ENCODE measurements around the gene LRSAM1. TPM values are rescaled to one million over a fixed set of nuclear protein-coding genes. Genes with fewer than 3 reads are reported as not detected.

LRSAM1 gene
- total RNA-seq: 10 to 100 TPM; 20.5 to 22.0 TPM
- polyA plus RNA-seq (ENCODE audit: insufficient read depth, low read depth, low replicate concordance): 9.9 TPM
- long read RNA-seq, donor 1: 0 reads
- long read RNA-seq, donor 2: 0 reads

DNA sequence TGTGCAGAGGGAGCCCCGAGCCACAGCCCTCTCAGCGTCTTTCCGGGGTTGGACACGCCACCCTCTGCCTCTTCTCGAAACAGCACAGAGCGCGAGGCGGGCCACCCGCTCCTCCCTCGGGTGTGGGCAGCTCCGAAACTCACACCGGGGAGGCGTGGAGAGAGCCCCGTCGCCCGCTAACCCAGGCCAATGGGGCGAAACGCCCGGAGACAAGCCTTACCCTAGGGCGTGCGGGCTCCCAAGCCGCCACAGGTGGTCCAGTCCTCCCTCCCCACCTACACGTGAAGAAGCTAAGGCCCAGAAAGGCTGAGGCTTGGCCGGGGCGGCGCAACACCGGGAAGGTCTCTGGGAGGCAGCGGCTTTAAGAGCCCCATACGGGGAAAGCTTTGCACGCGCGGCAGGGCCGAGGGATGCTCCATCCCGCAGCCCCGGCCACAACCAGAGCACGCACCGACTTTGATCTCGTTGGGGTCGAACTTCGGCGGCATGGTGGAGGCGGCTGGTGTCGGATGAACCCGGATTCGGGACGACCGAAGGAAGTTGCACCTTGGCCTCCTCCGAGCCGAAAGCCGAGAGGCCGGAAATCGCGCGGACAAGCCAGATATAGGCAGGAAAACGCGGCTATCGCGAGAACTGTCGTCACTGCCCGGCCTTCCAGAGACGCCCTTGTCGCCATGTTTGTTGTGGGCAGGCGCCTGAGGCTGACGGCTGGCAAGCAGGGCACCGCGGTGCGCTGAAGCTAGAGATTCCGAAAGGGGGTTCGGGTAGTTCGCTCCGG, at the start of gene LRSAM1, which contains the start of gene RPL12:
Gene LRSAM1, plus strand, starts transcription at position 681 of the 778 bp plus-strand sequence. CDS start 3,018 bp downstream, outside the sequence.
Gene RPL12, minus strand, starts transcription at position 577 of the 778 bp plus-strand sequence. Its CDS starts 89 bp downstream, at position 488.
- peaks cover 20% of the 10 kb centered on the region for H3K4me1 ChIP-seq
- WGBS, 2 donors: 0 to 1% methylated on average over 35 to 67 of the region's 71 CpGs
- intact Hi-C loops (cut with DNase I; ENCODE audit: low total_unique reads): no loop called here
- H3K27ac ChIP-seq: peak within 1 kb of the TSS; percentile 92 to 96
- H3K27me3 ChIP-seq: no peaks in the 10 kb centered on the region
- H3K9me3 ChIP-seq: no peaks in the 10 kb centered on the region
- H3K36me3 ChIP-seq (ENCODE audit: low read depth, missing control alignments): no peaks in the 10 kb centered on the region
- peak within 1 kb of the TSS; percentile 96 to 97 for H3K4me3 ChIP-seq
- TF ChIP-seq, protein P1, sequence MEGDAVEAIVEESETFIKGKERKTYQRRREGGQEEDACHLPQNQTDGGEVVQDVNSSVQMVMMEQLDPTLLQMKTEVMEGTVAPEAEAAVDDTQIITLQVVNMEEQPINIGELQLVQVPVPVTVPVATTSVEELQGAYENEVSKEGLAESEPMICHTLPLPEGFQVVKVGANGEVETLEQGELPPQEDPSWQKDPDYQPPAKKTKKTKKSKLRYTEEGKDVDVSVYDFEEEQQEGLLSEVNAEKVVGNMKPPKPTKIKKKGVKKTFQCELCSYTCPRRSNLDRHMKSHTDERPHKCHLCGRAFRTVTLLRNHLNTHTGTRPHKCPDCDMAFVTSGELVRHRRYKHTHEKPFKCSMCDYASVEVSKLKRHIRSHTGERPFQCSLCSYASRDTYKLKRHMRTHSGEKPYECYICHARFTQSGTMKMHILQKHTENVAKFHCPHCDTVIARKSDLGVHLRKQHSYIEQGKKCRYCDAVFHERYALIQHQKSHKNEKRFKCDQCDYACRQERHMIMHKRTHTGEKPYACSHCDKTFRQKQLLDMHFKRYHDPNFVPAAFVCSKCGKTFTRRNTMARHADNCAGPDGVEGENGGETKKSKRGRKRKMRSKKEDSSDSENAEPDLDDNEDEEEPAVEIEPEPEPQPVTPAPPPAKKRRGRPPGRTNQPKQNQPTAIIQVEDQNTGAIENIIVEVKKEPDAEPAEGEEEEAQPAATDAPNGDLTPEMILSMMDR (IDR thresholded peaks at IDR 0.05): peak in 1 of 3 experiments; percentile 7
- peak; percentile 95 for TF ChIP-seq POLR2A (IDR thresholded peaks at IDR 0.05)
- peak; percentile 98 for DNase-seq

DNA sequence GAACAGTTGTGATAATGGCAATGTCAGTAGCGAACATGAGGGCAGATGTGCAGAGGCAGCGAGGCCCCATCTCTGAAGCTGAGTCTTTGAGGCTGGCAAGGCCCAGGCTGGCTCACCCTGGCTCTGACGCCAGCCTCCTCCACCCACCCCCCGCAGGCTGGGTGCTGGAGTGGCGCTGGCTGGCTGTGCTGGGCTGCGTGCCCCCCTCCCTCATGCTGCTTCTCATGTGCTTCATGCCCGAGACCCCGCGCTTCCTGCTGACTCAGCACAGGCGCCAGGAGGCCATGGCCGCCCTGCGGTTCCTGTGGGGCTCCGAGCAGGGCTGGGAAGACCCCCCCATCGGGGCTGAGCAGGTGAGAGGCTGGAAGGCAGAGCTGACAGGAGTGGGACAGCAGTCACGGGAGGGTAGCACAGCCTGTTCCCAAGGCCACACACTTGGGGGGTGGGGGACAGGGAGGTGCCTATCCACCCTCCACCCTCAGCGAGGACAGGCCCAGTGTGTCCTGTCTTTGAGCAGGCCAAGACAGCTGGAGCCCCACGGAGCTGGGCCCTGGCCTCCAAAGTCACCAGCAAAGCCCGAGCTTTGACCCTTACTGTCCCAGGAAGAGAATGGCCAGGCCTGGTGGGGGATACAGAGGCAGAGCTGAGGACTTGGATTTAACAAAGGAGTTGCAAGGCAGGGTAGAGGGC, 48.8 kb upstream of the LRSAM1 start:
- intact Hi-C loops (cut with DNase I; ENCODE audit: low total_unique reads): no loop called here
- Histone ChIP-seq H3K4me3 (no peak overlapping the region), H3K36me3 (ENCODE audit: low read depth, missing control alignments) (no peaks in the 10 kb centered on the region), H3K27me3 (no peaks in the 10 kb centered on the region), H3K27ac (no peak overlapping the region), H3K9me3 (no peaks in the 10 kb centered on the region), H3K4me1 (peaks cover 10% of the 10 kb centered on the region)
- WGBS, 2 donors: 78 to 87% methylated on average over 11 to 16 of the region's 18 CpGs
- TF ChIP-seq, protein P1 (IDR thresholded peaks at IDR 0.05): no peak
- TF ChIP-seq POLR2A (IDR thresholded peaks at IDR 0.05): no peak
- no peak for DNase-seq

DNA sequence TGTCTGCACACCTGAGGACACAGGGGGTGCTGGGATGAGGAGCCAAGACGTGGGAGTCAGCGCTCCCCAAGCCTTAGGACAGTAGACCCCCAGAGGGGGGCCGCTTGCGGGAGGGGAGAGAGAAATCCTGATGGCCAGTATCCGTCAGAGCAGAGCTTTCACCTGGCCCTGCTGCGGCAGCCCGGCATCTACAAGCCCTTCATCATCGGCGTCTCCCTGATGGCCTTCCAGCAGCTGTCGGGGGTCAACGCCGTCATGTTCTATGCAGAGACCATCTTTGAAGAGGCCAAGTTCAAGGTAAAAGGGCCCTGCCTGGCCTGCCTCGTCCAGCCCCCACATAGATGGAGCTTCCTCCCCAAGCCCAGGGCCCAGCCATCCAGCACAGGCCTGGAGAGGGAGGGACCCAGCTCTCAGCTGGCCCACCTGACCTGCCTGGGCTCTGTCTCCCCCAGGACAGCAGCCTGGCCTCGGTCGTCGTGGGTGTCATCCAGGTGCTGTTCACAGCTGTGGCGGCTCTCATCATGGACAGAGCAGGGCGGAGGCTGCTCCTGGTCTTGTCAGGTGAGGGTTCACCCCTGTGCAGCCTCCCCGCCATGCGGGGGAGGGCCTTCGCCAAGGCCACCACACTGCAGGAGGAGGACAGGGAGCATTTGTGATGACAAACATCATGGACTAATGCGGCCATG, 47.7 kb upstream of the LRSAM1 start:
- intact Hi-C loops (cut with DNase I; ENCODE audit: low total_unique reads): no loop called here

DNA sequence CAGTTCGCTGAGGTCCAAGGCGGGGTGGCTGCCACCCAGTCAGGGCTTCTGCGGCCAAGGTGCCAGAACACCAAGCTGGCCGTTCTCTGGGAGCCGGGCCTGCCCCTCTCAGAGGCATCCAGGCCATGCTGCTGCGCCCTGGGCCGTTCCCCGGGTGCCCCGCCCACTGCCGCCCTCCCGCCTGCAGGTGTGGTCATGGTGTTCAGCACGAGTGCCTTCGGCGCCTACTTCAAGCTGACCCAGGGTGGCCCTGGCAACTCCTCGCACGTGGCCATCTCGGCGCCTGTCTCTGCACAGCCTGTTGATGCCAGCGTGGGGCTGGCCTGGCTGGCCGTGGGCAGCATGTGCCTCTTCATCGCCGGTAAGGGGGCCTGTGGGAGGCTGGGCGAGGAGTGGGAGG, 46.7 kb upstream of the LRSAM1 start:
- no peak for DNase-seq
- H3K27ac ChIP-seq: no peak overlapping the region
- no peaks in the 10 kb centered on the region for H3K27me3 ChIP-seq
- intact Hi-C loops (cut with DNase I; ENCODE audit: low total_unique reads): no loop called here
- no peak overlapping the region for H3K4me3 ChIP-seq
- H3K4me1 ChIP-seq: no peaks in the 10 kb centered on the region
- H3K36me3 ChIP-seq (ENCODE audit: low read depth, missing control alignments): no peaks in the 10 kb centered on the region
- H3K9me3 ChIP-seq: no peaks in the 10 kb centered on the region
- no peak for TF ChIP-seq POLR2A (IDR thresholded peaks at IDR 0.05)
- TF ChIP-seq, protein P1 (IDR thresholded peaks at IDR 0.05): no peak
- 92% methylated on average over 5 to 23 of the region's 23 CpGs for WGBS, 2 donors

More for the DNA sequence above, 47.7 kb upstream of the LRSAM1 start:
- H3K4me3 ChIP-seq: no peak overlapping the region
- TF ChIP-seq, protein P1 (IDR thresholded peaks at IDR 0.05): no peak
- TF ChIP-seq POLR2A (IDR thresholded peaks at IDR 0.05): no peak
- H3K27ac ChIP-seq: no peak overlapping the region
- WGBS, 2 donors: 91 to 92% methylated on average over 16 to 21 of the region's 22 CpGs
- no peaks in the 10 kb centered on the region for H3K36me3 ChIP-seq (ENCODE audit: low read depth, missing control alignments)
- no peaks in the 10 kb centered on the region for H3K9me3 ChIP-seq
- no peak for DNase-seq
- H3K4me1 ChIP-seq: peaks cover under 1% of the 10 kb centered on the region
- no peaks in the 10 kb centered on the region for H3K27me3 ChIP-seq

Measured in testis (tissue), 5 donors.